GM06990 (cell line): Measurements from ENCODE around the gene ZNF750.

Source experiments
- DNase-seq: peaks from one replicate; pipeline ENCODE4 v3.0.0-alpha.2; 2011; ENCODE audit not compliant: insufficient read length; ENCODE audit errors: extremely low read depth
- H3K27me3 ChIP-seq: replicated peaks from 2 replicates; pipeline ENCODE4 v1.6.0; 2011; ENCODE audit warnings: low read length; ENCODE audit not compliant: control insufficient read depth, insufficient read depth
- H3K36me3 ChIP-seq: 2 replicates; pipeline ENCODE4 v1.5.1; 2011; ENCODE audit warnings: low read length; ENCODE audit not compliant: control insufficient read depth, insufficient read depth
- H3K4me3 ChIP-seq: replicated peaks from 2 replicates; pipeline ENCODE4 v1.5.1; 2011; ENCODE audit warnings: low read depth, mild to moderate bottlenecking, control low read depth, low read length
- TF ChIP-seq, protein P1 (sequence below): IDR thresholded peaks from 2 replicates; pipeline ENCODE4 v1.5.1; 2011; ENCODE audit warnings: low read length, control low read depth, mild to moderate bottlenecking, inconsistent platforms; ENCODE audit not compliant: insufficient read depth, poor library complexity, severe bottlenecking

ZNF750 gene

GRCh38 chr17:82831041-82831817, 8.6 kb downstream of the ZNF750 start:
- TF ChIP-seq, protein P1, sequence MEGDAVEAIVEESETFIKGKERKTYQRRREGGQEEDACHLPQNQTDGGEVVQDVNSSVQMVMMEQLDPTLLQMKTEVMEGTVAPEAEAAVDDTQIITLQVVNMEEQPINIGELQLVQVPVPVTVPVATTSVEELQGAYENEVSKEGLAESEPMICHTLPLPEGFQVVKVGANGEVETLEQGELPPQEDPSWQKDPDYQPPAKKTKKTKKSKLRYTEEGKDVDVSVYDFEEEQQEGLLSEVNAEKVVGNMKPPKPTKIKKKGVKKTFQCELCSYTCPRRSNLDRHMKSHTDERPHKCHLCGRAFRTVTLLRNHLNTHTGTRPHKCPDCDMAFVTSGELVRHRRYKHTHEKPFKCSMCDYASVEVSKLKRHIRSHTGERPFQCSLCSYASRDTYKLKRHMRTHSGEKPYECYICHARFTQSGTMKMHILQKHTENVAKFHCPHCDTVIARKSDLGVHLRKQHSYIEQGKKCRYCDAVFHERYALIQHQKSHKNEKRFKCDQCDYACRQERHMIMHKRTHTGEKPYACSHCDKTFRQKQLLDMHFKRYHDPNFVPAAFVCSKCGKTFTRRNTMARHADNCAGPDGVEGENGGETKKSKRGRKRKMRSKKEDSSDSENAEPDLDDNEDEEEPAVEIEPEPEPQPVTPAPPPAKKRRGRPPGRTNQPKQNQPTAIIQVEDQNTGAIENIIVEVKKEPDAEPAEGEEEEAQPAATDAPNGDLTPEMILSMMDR: no peak
- Histone ChIP-seq H3K27me3 (no peaks in the 10 kb centered on the region), H3K36me3 (peaks cover 3% of the 10 kb centered on the region), H3K4me3 (no peak overlapping the region)
- no peak for DNase-seq

- Histone ChIP-seq H3K27me3 (no peaks in the 10 kb centered on the region), H3K4me3 (no peak overlapping the region), H3K36me3 (peaks cover 3% of the 10 kb centered on the region)
- TF ChIP-seq, protein P1: no peak
- no peak for DNase-seq
Observed at GRCh38 chr17:82830249-82830661, 9.6 kb downstream of the ZNF750 start.

- TF ChIP-seq, protein P1: no peak
- Histone ChIP-seq H3K27me3 (no peaks in the 10 kb centered on the region), H3K4me3 (no peak overlapping the region), H3K36me3 (peaks cover 3% of the 10 kb centered on the region)
- no peak for DNase-seq
Observed at GRCh38 chr17:82828875-82829487, 10.8 kb downstream of the ZNF750 start.

- H3K27me3 ChIP-seq: no peaks in the 10 kb centered on the region
- TF ChIP-seq, protein P1: no peak
- H3K4me3 ChIP-seq: no peak overlapping the region
- DNase-seq: no peak
- H3K36me3 ChIP-seq: peaks cover 1% of the 10 kb centered on the region
Observed at GRCh38 chr17:82826956-82827355, 12.9 kb downstream of the ZNF750 start.

GRCh38 chr17:82826211-82826610, 13.6 kb downstream of the ZNF750 start:
- DNase-seq: no peak
- H3K27me3 ChIP-seq: no peaks in the 10 kb centered on the region
- TF ChIP-seq, protein P1: no peak
- H3K36me3 ChIP-seq: peaks cover 1% of the 10 kb centered on the region
- H3K4me3 ChIP-seq: no peak overlapping the region
